Mucosa of gallbladder (tissue), 1 donor: ENCODE data around the gene VSTM2L. TPM values are rescaled to one million over a fixed set of nuclear protein-coding genes. Genes with fewer than 3 reads are reported as not detected.
A peak's percentile ranks its signal among the peaks of the same experiment; 100 is the strongest.
"Not testable (repeated sequence)": the region's sequence is repeated elsewhere in the genome, so short reads cannot be mapped to it uniquely, and the experiment has no call there.

Experiments
- DNase-seq: peaks from one replicate; pipeline ENCODE4 v3.0.0-alpha.2; 2020; ENCODE audit warnings: low spot score
- total RNA-seq: library from RNA; stranded (reverse); gene quantifications from one replicate; pipeline ENCODE4 v1.2.1, GENCODE V29; 2021
- donor health status: DM: no; HTN: no; CAD: no.

The VSTM2L gene
- total RNA-seq, 1 donor from 2014 or later: 95.0 TPM

- not testable (repeated sequence) for DNase-seq
These were observed 60.6 kb downstream of the VSTM2L start for GRCh38 chr20:37963483-37963882.

- no peak for DNase-seq
These were observed 66.0 kb downstream of the VSTM2L start for GRCh38 chr20:37968841-37969401.

DNA sequence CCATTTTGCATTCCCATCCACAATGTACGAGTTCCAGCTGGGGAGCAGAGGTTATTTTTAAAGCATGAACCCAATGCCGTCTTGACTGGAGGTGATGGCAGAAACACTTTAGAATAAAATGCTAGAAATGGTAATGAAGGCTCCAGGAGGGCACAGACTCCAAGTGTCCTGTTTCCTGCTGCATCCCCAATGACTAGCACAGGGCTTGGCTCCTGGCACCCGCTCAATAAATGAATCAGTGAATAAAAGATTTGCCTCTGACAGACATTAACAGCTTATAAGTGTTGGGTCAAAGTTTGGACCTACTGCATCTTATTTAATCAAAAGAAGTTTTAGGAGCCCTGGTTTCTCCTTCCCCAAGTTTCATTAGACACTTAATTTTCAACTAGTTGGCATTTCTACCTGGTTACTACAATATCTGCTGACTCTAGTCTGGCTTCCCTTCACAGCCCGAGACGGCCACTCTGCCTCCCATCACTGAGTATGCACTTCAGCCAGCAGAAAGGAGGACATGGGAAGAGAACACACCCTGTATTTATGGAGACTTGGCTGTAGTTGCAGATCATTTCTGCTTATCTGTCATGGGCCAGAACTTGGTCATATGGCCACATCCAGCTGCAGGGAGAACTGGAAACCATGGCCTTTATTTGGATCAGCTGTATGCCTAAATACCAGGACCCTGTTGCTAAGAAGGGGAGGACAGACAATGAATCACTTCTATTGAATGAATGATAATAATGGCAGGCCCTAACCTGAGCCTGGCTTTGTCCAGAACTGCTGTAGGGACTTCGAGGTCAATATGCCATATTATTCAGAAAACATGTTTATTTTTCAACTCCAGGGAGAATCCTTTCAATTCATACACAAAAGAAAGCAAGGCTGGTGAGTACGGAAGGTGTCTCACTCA, 67.3 kb downstream of the VSTM2L start:
- no peak for DNase-seq

- no peak for DNase-seq
These were observed 67.9 kb downstream of the VSTM2L start for GRCh38 chr20:37970856-37971245.

DNA sequence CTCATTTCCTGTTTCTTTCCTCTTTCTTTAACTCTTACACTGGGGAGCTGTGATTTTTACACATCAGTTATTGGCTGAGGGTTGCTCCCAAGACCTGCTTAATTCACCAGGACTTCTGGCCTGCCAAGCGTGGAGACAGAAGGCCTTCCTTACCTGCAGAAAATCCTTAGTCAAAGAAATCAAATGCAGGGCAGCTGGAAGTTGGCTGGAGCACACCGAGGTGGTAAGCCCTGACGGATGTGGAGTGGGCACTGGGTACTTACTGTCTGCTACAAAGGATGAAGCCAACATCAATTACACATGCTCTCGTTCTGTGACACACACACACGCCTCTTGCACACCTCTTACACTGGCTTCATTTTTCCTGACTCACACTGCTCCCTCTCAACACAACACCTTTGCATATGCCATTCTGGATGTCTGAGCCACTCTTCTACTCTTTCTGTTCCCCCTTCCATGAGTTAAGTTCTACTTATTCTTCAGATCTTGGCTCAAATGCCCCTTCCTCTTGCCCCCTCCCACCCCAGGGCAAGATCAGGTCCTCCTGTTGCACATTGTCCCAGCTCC, 68.7 kb downstream of the VSTM2L start:
- no peak for DNase-seq

- no peak for DNase-seq
These were observed 69.5 kb downstream of the VSTM2L start for GRCh38 chr20:37972256-37973058.

DNA sequence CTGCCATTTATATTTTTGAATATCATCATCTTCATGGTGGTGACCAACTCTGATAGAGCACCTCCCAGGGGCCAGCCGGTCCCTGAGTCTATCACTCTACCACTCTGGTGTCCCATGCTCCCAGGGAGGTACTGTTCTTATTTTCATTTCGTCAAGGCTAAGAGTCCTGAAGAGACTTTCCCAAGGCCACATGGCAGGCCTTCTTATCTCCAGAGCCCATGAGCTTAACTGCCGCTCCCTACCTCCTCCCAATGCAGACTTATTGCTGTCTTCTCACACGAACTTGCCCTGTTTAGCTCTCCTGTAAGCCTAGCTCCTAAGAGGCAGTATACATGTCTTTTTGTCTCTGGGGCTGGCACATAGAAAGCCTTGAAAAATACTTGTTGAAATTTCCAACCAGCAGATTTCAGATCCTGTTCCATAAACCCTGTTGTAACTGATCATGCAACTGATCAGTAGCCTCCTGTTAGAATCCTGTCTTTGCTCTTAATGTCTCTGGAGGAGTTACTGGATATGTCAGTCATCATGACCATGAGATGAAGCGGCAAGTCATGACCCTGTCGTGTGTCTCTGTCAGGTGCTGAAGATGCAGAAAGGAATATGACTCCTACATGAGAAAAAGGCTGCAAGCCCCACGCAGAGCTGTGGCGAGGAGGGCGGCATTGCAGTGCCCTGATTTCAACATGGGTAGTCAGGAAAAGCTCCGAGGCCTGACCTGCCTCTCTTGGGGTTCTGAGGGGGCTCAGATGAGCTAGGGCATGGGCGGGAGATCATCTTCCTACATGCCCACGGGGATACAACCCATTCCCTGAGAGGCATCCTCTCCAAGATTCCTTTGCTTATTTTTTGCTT, 70.4 kb downstream of the VSTM2L start:
- no peak for DNase-seq

- DNase-seq: no peak
These were observed 74.0 kb downstream of the VSTM2L start for GRCh38 chr20:37976887-37977286.

GRCh38 chr20:37977338-37977737, 74.4 kb downstream of the VSTM2L start:
- DNase-seq: no peak

GRCh38 chr20:37977786-37978185, 74.9 kb downstream of the VSTM2L start:
- no peak for DNase-seq

DNA sequence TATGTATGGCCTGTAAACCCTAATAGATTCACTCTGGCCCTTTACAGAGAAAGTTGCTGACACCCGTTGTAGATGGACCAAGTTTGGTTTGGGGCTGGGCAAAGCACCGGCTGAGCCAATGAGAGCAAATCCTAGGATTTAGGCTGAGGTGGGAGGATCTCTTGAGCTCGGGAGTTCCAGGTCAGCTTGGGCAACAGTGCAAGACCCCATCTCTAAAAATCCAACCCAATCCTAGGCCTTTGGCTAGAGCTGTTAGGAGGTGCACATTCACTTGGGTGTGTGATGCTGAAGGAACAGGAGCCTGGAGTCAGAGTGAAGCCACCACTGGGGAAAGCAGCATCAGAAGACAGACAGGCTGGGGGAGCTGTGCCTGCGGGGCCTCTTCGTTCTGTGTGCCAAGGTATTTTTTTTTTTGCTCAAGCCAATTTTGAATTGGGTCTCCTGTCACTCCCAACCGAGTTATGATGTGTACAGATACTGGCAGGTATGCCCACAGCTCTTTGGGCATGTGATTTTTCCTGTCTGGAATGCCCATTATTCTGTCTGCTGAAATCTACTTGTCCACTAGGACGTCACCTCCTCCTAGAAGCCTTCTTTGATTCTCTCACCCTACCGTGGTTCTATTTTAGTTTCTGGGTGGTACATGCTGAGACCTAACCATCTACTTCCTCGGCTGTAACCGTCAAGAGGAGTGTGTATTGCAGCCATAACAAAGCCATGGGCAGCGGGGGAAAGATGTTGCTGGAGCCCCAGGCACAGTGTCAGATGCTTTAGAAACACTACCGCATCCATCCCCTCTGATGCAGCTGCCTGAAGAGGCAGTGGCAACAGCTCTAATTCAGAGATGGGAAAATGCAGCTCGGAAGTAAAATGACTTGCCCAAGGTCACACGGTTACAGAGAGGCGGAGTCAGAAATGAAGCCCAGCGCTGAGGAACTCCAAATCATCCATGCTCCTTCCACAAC, 76.4 kb downstream of the VSTM2L start:
- no peak for DNase-seq

DNA sequence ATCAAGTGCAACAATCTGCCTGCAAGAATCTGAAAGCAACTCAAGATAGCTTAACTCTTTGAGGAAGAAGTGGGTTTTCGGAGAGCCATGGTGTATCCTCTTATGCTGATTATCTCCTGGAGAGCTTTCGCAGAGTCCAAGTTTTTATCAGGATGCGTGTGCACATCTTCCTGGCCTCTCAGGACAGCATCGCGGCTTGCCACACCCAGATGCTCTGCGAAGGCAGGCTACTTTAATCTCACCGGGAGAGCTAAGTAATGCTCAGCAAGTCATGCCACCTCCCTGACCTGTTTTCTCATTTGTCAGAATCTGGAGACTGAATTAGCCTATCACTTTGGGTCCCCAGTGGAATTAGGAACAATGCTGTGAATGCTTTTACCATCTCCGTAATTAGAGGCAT, 77.5 kb downstream of the VSTM2L start:
- no peak for DNase-seq

DNA sequence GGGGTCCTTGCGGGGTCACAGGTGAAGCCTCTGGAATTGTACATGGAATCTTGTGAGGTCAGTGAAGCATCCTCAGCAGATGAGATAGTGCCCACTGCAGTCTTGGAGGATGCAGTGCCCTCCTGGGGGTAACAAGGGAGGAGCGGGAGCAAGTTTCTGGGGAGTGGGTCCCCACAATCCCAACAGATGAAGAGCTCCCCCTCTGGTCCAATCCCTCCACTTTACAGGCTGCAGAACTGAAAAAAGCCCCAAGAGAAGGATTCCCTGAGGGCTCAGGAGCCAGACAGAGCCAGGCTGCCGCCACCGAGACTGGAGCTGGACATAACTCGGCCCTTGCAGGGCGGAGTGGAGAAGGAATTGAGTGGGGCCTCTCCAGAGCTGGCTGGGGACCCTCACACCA, 77.9 kb downstream of the VSTM2L start:
- no peak for DNase-seq

DNA sequence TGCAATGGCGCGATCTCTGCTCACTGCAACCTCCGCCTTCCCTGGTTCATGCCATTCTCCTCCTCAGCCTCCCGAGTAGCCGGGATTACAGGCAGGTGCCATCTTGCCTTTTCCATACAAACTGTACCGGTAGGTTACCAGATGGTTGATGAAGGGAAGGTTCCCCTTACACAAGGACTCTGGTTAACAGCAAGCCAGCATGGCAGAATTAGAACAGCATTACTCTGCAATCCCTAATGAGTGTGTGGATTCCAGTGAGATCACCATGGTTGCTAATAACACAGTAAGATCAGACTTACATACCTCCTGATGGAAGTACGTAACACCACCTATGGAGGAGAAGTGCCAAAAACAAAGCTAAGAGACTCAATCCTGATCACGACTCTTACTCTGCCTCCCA, 78.6 kb downstream of the VSTM2L start:
- DNase-seq: no peak

DNA sequence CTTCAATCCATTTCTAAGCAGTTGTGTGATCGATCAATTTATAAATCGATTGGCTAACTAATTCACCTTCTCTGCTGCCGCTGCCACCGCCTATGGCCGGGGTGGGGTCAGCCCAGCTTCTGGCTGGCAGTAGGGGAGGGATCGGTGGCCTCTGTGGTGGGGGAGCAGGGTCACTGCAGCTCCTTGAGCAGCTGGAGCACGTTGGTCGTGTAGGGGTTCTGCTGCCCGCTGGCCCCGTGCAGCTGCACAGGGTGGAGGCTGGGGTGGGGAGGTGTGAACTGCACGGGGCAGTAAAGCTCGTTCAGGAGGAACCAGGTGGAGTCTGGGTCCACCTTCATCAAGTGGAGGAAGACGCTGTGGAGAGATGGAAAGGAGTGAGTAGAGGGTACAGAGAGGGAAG, 80.4 kb downstream of the VSTM2L start:
- DNase-seq: no peak

- DNase-seq: peak; percentile 29
These were observed 81.3 kb downstream of the VSTM2L start for GRCh38 chr20:37984018-37984785.

DNA sequence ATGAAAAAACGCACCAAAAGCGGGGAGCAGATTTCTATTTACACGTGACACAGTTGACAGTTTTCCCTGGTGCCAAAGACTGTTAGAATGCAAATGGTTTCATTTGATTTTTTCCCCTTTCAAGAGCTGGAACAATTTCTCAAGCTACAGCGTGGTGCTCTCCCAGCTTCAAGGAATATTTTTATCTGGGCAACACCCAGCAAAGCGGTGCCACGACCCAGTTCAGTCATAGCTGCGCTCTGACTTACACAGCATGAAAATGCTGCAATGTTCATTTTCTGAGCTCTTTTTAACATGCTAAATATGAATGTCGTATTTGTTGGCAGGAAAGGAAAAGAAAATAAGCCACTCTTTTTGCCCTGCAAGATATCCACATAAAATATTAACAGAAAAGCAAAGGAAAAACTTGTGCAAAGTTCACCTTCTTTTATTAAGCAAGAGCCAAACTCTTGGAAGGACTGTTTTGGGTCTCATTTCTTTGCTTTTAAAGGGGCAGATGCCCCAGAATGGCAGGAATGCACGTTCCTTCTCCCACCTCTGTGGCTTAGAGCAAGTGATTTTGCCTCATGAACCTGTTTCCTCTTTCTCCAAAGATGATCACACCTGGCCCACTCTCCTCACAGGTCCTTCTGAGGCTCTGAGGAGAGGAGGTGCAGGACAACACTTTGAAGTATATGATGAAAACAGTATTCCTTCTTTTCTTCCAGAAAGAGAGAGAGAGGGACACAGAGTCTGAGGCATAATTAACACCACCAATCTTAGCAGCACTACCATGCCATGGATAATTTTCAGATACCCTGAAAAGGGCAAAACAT, 83.3 kb downstream of the VSTM2L start:
- DNase-seq: no peak

DNA sequence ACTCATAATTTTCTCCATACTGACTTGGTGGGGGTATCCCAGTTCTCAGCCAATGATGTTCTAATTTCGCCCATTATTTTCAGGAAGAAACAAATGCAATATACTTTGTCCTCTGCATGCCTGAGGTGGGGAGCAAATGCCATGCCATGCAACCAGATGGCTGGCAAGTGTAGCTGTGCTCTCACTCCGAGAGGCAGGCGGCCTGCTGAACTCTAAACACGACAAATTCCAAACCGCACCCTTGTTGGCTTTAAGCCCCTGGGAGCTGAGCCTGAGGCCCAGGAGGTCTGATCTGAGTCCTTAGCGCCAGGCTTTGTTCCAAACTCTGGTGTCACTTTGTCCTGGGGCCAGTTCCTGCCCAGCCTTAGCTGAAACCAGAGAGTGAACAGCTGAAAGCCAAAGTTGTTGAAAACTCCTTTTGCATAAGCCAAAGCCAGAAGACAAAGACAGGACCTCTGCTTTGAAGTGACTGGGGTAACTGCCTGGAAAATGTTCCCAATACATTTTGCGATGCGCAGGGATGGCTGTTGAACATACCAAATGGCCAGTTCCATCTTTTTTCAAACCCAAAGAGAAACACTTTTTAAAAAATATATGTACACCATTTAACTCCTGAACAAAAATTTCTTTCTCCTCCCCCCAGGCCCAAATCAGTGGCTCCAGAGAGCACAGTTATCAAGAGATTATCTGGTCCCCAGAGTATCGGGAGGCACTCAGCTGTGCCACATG, 84.1 kb downstream of the VSTM2L start:
- peak; percentile 91 for DNase-seq
